A549 (cell line): ENCODE data around the gene FMOD. TPM values are rescaled to one million over a fixed set of nuclear protein-coding genes. Genes with fewer than 3 reads are reported as not detected.

Experiments used
- ATAC-seq, 2 experiments: fragments of 200-7000 bp in 1 of 2; fragments of >200 bp in 1 of 2; cut with Nextera tagmentation in 1 of 2; cut with Tn5 transposase in 1 of 2; 3 replicates each; pipeline versions ENCODE4 v1.8.0 to v1.9.1; 2018 to 2020; ENCODE audit warnings: mild to moderate bottlenecking in 1 of 2, moderate library complexity in 1 of 2
- CTCF ChIA-PET: fragments of 300-600 bp; sonication (Branson Sonifier 250); formaldehyde crosslinking; extraction: SDS; loops from one replicate; lab custom pipeline; 2021; ENCODE audit warnings: antibody characterized with exemption, inconsistent platforms; lab: Yijun Ruan, JAX
- POLR2A ChIA-PET: fragments of 350-600 bp; formaldehyde crosslinking; extraction: SDS; loops from one replicate; lab custom pipeline; 2021; ENCODE audit warnings: antibody characterized with exemption, inconsistent platforms; lab: Yijun Ruan, JAX
- DNase-seq, 2 experiments: peaks; one replicate each; pipeline versions ENCODE4 v3.0.0 to v3.0.0-alpha.2; 2011 to 2016; ENCODE audit warnings: low read depth in 1 of 2, low spot score in 1 of 2
- FAIRE-seq: peaks from 2 replicates; lab custom pipeline; 2011; peaks lifted over from hg19 to GRCh38; lab: Jason Lieb, UNC
- H3K27ac ChIP-seq, 2 experiments: fragments of >200 bp; sonication (Bioruptor Twin); formaldehyde crosslinking; 3 replicates each; pipeline ENCODE4 v1.5.1; 2016 to 2017
- H3K4me1 ChIP-seq: fragments of >200 bp; sonication (Bioruptor Twin); formaldehyde crosslinking; 3 replicates; pipeline ENCODE4 v1.6.1; 2016
- H3K4me2 ChIP-seq: fragments of >200 bp; sonication (Bioruptor Twin); formaldehyde crosslinking; 3 replicates; pipeline ENCODE4 v1.6.1; 2016
- H3K4me3 ChIP-seq: fragments of >200 bp; sonication (Bioruptor Twin); formaldehyde crosslinking; 3 replicates; pipeline ENCODE4 v1.5.1; 2016
- H3K9me3 ChIP-seq: fragments of >200 bp; sonication (Bioruptor Twin); formaldehyde crosslinking; 3 replicates; pipeline ENCODE4 v1.6.1; 2016
- CBX2 ChIP-seq: fragments of 200-600 bp; sonication (generic); IDR thresholded peaks from 2 replicates; pipeline ENCODE4 v1.6.1; 2016; ENCODE audit warnings: low read depth, mild to moderate bottlenecking, borderline replicate concordance
- CEBPB ChIP-seq, 2 experiments: fragments of >200 bp in 1 of 2; sonication (Bioruptor Twin) in 1 of 2; formaldehyde crosslinking in 1 of 2; IDR thresholded peaks; 2 replicates each; pipeline ENCODE4 v1.6.1; 2012 to 2016
- CHD2 ChIP-seq: fragments of 150-350 bp; IDR thresholded peaks from 2 replicates; pipeline ENCODE4 v1.6.1; 2014; ENCODE audit warnings: low read length; ENCODE audit not compliant: partially characterized antibody
- CTCF ChIP-seq: fragments of >200 bp; sonication (Bioruptor Twin); formaldehyde crosslinking; IDR thresholded peaks from 3 replicates; pipeline ENCODE4 v1.5.1; 2016
- EHF ChIP-seq: fragments of 250-450 bp; sonication (Bioruptor Pico); IDR thresholded peaks from 2 replicates; pipeline ENCODE4 v1.5.0; 2020; ENCODE audit warnings: mild to moderate bottlenecking
- EP300 ChIP-seq, 2 experiments: fragments of >200 bp; sonication (Bioruptor Twin); formaldehyde crosslinking; IDR thresholded peaks; 2 replicates in 1 of 2; 3 replicates in 1 of 2; pipeline ENCODE4 v1.6.1; 2016 to 2017
- ESRRA ChIP-seq: fragments of 150-350 bp; IDR thresholded peaks from 2 replicates; pipeline ENCODE4 v1.6.1; 2014; ENCODE audit warnings: mild to moderate bottlenecking, low read length, borderline replicate concordance
- FOSL2 ChIP-seq, 2 experiments: fragments of 450-650 bp in 1 of 2; fragments of >200 bp in 1 of 2; sonication (Bioruptor Twin) in 1 of 2; formaldehyde crosslinking; IDR thresholded peaks; 2 replicates each; pipeline versions ENCODE4 v1.5.0 to v1.6.1; 2016 to 2020; ENCODE audit warnings: mild to moderate bottlenecking in 1 of 2, moderate library complexity in 1 of 2
- FOXS1 ChIP-seq: fragments of 250-450 bp; sonication (Bioruptor Pico); IDR thresholded peaks from 2 replicates; pipeline ENCODE4 v1.5.0; 2020; ENCODE audit warnings: mild to moderate bottlenecking, moderate library complexity
- HES2 ChIP-seq: fragments of >200 bp; sonication (Bioruptor Twin); formaldehyde crosslinking; IDR thresholded peaks from 2 replicates; pipeline ENCODE4 v1.6.1; 2016
- HEYL ChIP-seq: fragments of 250-450 bp; sonication (Bioruptor Pico); IDR thresholded peaks from 2 replicates; pipeline ENCODE4 v1.8.0; 2021; ENCODE audit warnings: mild to moderate bottlenecking, moderate library complexity
- HOXB5 ChIP-seq: fragments of 250-450 bp; sonication (Bioruptor Pico); IDR thresholded peaks from 2 replicates; pipeline ENCODE4 v1.5.0; 2020; ENCODE audit warnings: mild to moderate bottlenecking, moderate library complexity
- JUNB ChIP-seq: fragments of >200 bp; sonication (Bioruptor Twin); formaldehyde crosslinking; IDR thresholded peaks from 2 replicates; pipeline ENCODE4 v1.6.1; 2016
- KDM5A ChIP-seq: fragments of 200-600 bp; sonication (generic); IDR thresholded peaks from 2 replicates; pipeline ENCODE4 v1.6.1; 2016; ENCODE audit warnings: antibody characterized with exemption, mild to moderate bottlenecking
- MAX ChIP-seq: IDR thresholded peaks from 2 replicates; pipeline ENCODE4 v1.6.1; 2012
- NPAS2 ChIP-seq: fragments of 250-450 bp; sonication (Bioruptor Pico); IDR thresholded peaks from 2 replicates; pipeline ENCODE4 v1.8.0; 2022; ENCODE audit warnings: mild to moderate bottlenecking, moderate library complexity, borderline replicate concordance
- NR3C1 ChIP-seq: fragments of >200 bp; sonication (Bioruptor Twin); formaldehyde crosslinking; IDR thresholded peaks from 3 replicates; pipeline ENCODE4 v1.6.1; 2017
- PHF8 ChIP-seq: fragments of 200-600 bp; sonication (generic); IDR thresholded peaks from 2 replicates; pipeline ENCODE4 v1.6.1; 2016; ENCODE audit warnings: low read depth, mild to moderate bottlenecking, antibody characterized with exemption, moderate library complexity, borderline replicate concordance
- POLR2A ChIP-seq: IDR thresholded peaks from 2 replicates; pipeline ENCODE4 v1.6.1; 2012; ENCODE audit warnings: mild to moderate bottlenecking, low read length
- POLR2AphosphoS2 ChIP-seq: conservative IDR thresholded peaks from 2 replicates; pipeline ENCODE4 v1.6.1; 2012; ENCODE audit warnings: low read length, improper control_type of control experiment, inconsistent platforms
- RFX5 ChIP-seq: fragments of 450-650 bp; IDR thresholded peaks from 2 replicates; pipeline ENCODE4 v1.7.1; 2014; ENCODE audit warnings: antibody characterized with exemption, mild to moderate bottlenecking, moderate library complexity
- SMC3 ChIP-seq: fragments of >200 bp; sonication (Bioruptor Twin); formaldehyde crosslinking; IDR thresholded peaks from 3 replicates; pipeline ENCODE4 v1.6.1; 2018; ENCODE audit warnings: inconsistent platforms
- USF2 ChIP-seq: fragments of 450-650 bp; IDR thresholded peaks from 2 replicates; pipeline ENCODE4 v1.6.1; 2014; ENCODE audit warnings: antibody characterized with exemption
- ZC3H11A ChIP-seq: fragments of 450-650 bp; IDR thresholded peaks from 2 replicates; pipeline ENCODE4 v1.6.1; 2014; ENCODE audit warnings: antibody characterized with exemption, mild to moderate bottlenecking
- ZNF302 ChIP-seq: fragments of 250-450 bp; sonication (Bioruptor Pico); IDR thresholded peaks from 2 replicates; pipeline ENCODE4 v1.9.0; 2021; ENCODE audit warnings: inconsistent platforms, mild to moderate bottlenecking, moderate library complexity
- WGBS: methylation state at CpG from one replicate; pipeline ENCODE4 v1.1.6; 2017; ENCODE audit errors: missing lambda C conversion rate; 5-methylcytosine and 5-hydroxymethylcytosine counted together
- polyA plus RNA-seq, 4 experiments: library from polyadenylated mRNA; depleted of rRNA in 3 of 4; stranded (reverse); fragments of >200 nt; fragmentation: RNase III in 1 of 4; extraction: RNeasy Plus Mini Kit Qiagen cat#74134 plus additional on column Dnase treatment in 1 of 4; gene quantifications; 2 replicates in 3 of 4; 3 replicates in 1 of 4; pipeline ENCODE4 v1.2.3, GENCODE V29; 2011 to 2017

The FMOD gene
- polyA plus RNA-seq, 2 of the 4 experiments (the other 2 are of a cell fraction): 0.03 TPM; not detected in 1

- TF ChIP-seq NR3C1 (no peak), HOXB5 (no peak), CBX2 (no peak), CHD2 (no peak), MAX (no peak), USF2 (no peak), ZC3H11A (no peak), HES2 (no peak), FOXS1 (CRISPR knock-in tag) (no peak), JUNB (no peak), SMC3 (no peak), NPAS2 (CRISPR knock-in tag) (no peak), KDM5A (no peak), POLR2A (no peak), CTCF (no peak), EHF (CRISPR knock-in tag) (no peak), ESRRA (no peak)
- no peak for DNase-seq
- no peak overlapping the region for H3K4me2 ChIP-seq
- no peak for ATAC-seq
- POLR2A ChIA-PET: interaction anchor here (0.6 kb wide), 1 partner anchor 561 kb away, joined by 3 read pairs; no protein-coding TSS in a partner anchor
- WGBS: 12% methylated on average over 1 of the region's 1 CpG
- no peak overlapping the region for H3K4me3 ChIP-seq
- no peaks in the 10 kb centered on the region; the same call in 2 of the 3 replicates for H3K9me3 ChIP-seq
- no peak for FAIRE-seq
- H3K4me1 ChIP-seq: no peaks in the 10 kb centered on the region
- H3K27ac ChIP-seq: no peak overlapping the region
- CTCF ChIA-PET: interaction anchor here (1.1 kb wide), 1 partner anchor 39 kb away, joined by 3 read pairs; no protein-coding TSS in a partner anchor
These were observed 31.1 kb upstream of the FMOD start for GRCh38 chr1:203382026-203382425.

- FAIRE-seq (no peak), DNase-seq (no peak), ATAC-seq (no peak)
- H3K4me3 ChIP-seq: no peak overlapping the region
- ChIA-PET CTCF (interaction anchor here (0.9 to 1.2 kb wide), 2 partner anchors 28 to 109 kb away, joined by 3 read pairs; no protein-coding TSS in a partner anchor), POLR2A (interaction anchor here (0.6 kb wide), 1 partner anchor 562 kb away, joined by 3 read pairs; no protein-coding TSS in a partner anchor)
- no peaks in the 10 kb centered on the region; the same call in 2 of the 3 replicates for H3K9me3 ChIP-seq
- no peak overlapping the region for H3K27ac ChIP-seq
- no peaks in the 10 kb centered on the region for H3K4me1 ChIP-seq
- 13% methylated on average over 2 of the region's 2 CpGs for WGBS
- H3K4me2 ChIP-seq: no peak overlapping the region
- TF ChIP-seq RFX5: no peak
- no peak for TF ChIP-seq FOSL2 (IDR thresholded peaks at IDR 0.05)
- TF ChIP-seq FOSL2 (CRISPR knock-in tag; IDR thresholded peaks at IDR 0.05): no peak
- no peak for TF ChIP-seq PHF8
- no peak for TF ChIP-seq HES2
- no peak for TF ChIP-seq HEYL (CRISPR knock-in tag)
- TF ChIP-seq CEBPB (IDR thresholded peaks at IDR 0.05): no peak
- no peak for TF ChIP-seq EP300 (IDR thresholded peaks at IDR 0.05)
- TF ChIP-seq POLR2AphosphoS2: no peak
- TF ChIP-seq ZNF302 (CRISPR knock-in tag): no peak
- TF ChIP-seq FOXS1 (CRISPR knock-in tag): no peak
- TF ChIP-seq NR3C1: no peak
- no peak for TF ChIP-seq POLR2A
These were observed 30.3 kb upstream of the FMOD start for GRCh38 chr1:203381151-203381751.
